NCI-H1105 (cell line): ENCODE data around the gene ERCC6L2.

Source experiments
- DNase-seq: peaks from one replicate; lab custom pipeline; 2025; lab: John Stamatoyannopoulos, UW

ERCC6L2 gene

GRCh38 chr9:95870352-95870751, 5.1 kb upstream of the ERCC6L2 start:
- DNase-seq = no peak

GRCh38 chr9:95870906-95871305, 4.6 kb upstream of the ERCC6L2 start:
- no peak for DNase-seq

- DNase-seq = no peak
These were observed 1.0 kb upstream of the ERCC6L2 start for GRCh38 chr9:95874303-95874988.

- DNase-seq = no peak
These were observed 544 bp upstream of the ERCC6L2 start for GRCh38 chr9:95874989-95875304.

GRCh38 chr9:95876138-95876444, 600 bp downstream of the ERCC6L2 start:
- no peak for DNase-seq

GRCh38 chr9:95876595-95876994, 1.1 kb downstream of the ERCC6L2 start:
- DNase-seq = no peak

- no peak for DNase-seq
These were observed 2.5 kb downstream of the ERCC6L2 start for GRCh38 chr9:95877984-95878383.

GRCh38 chr9:95879591-95879990, 4.1 kb downstream of the ERCC6L2 start:
- no peak for DNase-seq

- no peak for DNase-seq
These were observed 4.7 kb downstream of the ERCC6L2 start for GRCh38 chr9:95880021-95880690.

GRCh38 chr9:95887926-95888497, 12.5 kb downstream of the ERCC6L2 start:
- no peak for DNase-seq

GRCh38 chr9:95890594-95890993, 15.1 kb downstream of the ERCC6L2 start:
- no peak for DNase-seq

GRCh38 chr9:95891067-95891671, 15.7 kb downstream of the ERCC6L2 start:
- DNase-seq = no peak

- DNase-seq = no peak
These were observed 17.2 kb downstream of the ERCC6L2 start for GRCh38 chr9:95892690-95893089.

GRCh38 chr9:95896580-95896979, 21.1 kb downstream of the ERCC6L2 start:
- DNase-seq = no peak

GRCh38 chr9:95901506-95901905, 26.0 kb downstream of the ERCC6L2 start:
- DNase-seq = no peak

GRCh38 chr9:95903398-95903797, 27.9 kb downstream of the ERCC6L2 start:
- DNase-seq = no peak

- no peak for DNase-seq
These were observed 32.3 kb downstream of the ERCC6L2 start for GRCh38 chr9:95907794-95908193.

GRCh38 chr9:95910023-95910707, 34.7 kb downstream of the ERCC6L2 start:
- DNase-seq = no peak

- no peak for DNase-seq
These were observed 35.4 kb downstream of the ERCC6L2 start for GRCh38 chr9:95910770-95911340.

- no peak for DNase-seq
These were observed 37.3 kb downstream of the ERCC6L2 start for GRCh38 chr9:95912773-95913172.

GRCh38 chr9:95920017-95920416, 44.5 kb downstream of the ERCC6L2 start:
- no peak for DNase-seq

- no peak for DNase-seq
These were observed 48.3 kb downstream of the ERCC6L2 start for GRCh38 chr9:95923794-95924193.
